GM12873 (cell line): ENCODE data around the gene MCTS1.

ENCODE experiments used
- CTCF ChIP-seq: IDR thresholded peaks from 2 replicates; pipeline ENCODE4 v1.5.1; 2012; ENCODE audit warnings: low read depth, mild to moderate bottlenecking, moderate library complexity, low read length, control low read depth; ENCODE audit not compliant: insufficient read depth; ENCODE audit errors: missing control alignments

The MCTS1 gene

GRCh38 chrX:120638619-120639018 lies 34.7 kb downstream of the MCTS1 start:
- TF ChIP-seq CTCF, result no peak

- TF ChIP-seq CTCF, result no peak
These were observed 39.0 kb downstream of the MCTS1 start for GRCh38 chrX:120642871-120643270.

GRCh38 chrX:120647127-120647526 lies 43.2 kb downstream of the MCTS1 start:
- TF ChIP-seq CTCF, result no peak

- no peak for TF ChIP-seq CTCF
These were observed 49.1 kb downstream of the MCTS1 start for GRCh38 chrX:120653000-120653399.

GRCh38 chrX:120660637-120661036 lies 56.7 kb downstream of the MCTS1 start:
- no peak for TF ChIP-seq CTCF
